A549 (cell line): ENCODE results near the gene TXNDC8.

ENCODE experiments used
- JUNB ChIP-seq: fragments of >200 bp; sonication (Bioruptor Twin); formaldehyde crosslinking; IDR thresholded peaks from 2 replicates; pipeline ENCODE4 v1.6.1; 2016
- MAZ ChIP-seq: fragments of 150-350 bp; IDR thresholded peaks from 2 replicates; pipeline ENCODE4 v1.6.1; 2014; ENCODE audit warnings: antibody characterized with exemption, low read depth, low read length, borderline replicate concordance
- POLR2A ChIP-seq: IDR thresholded peaks from 2 replicates; pipeline ENCODE4 v1.6.1; 2012; ENCODE audit warnings: mild to moderate bottlenecking, low read length
- RFX5 ChIP-seq: fragments of 450-650 bp; IDR thresholded peaks from 2 replicates; pipeline ENCODE4 v1.7.1; 2014; ENCODE audit warnings: antibody characterized with exemption, mild to moderate bottlenecking, moderate library complexity
- TF ChIP-seq, protein P1 (sequence below): fragments of >200 bp; sonication (Bioruptor Twin); formaldehyde crosslinking; IDR thresholded peaks from 3 replicates; pipeline ENCODE4 v1.5.1; 2016

DNA sequence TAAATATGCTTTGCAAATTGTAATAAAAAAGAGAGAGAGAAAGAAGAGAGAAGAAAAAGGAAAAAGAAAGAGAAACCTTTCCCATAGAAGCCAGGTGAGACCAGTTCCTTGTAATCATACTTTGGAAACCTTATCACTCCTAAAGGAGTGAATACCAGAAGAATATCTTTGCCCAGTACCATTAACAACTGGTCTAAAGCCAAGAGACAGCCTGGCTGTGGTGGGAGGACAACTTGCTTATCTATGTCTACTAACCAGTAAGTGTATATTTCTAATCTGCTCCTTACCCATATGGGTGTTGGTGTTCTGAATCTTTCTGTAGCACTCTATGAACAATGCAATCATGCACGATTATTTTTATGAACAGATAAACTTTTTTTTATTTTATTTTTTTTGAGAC is 70.9 kb downstream of the TXNDC8 start:
- TF ChIP-seq JUNB, result no peak
- no peak for TF ChIP-seq RFX5
- TF ChIP-seq POLR2A, result no peak
- TF ChIP-seq, protein P1, sequence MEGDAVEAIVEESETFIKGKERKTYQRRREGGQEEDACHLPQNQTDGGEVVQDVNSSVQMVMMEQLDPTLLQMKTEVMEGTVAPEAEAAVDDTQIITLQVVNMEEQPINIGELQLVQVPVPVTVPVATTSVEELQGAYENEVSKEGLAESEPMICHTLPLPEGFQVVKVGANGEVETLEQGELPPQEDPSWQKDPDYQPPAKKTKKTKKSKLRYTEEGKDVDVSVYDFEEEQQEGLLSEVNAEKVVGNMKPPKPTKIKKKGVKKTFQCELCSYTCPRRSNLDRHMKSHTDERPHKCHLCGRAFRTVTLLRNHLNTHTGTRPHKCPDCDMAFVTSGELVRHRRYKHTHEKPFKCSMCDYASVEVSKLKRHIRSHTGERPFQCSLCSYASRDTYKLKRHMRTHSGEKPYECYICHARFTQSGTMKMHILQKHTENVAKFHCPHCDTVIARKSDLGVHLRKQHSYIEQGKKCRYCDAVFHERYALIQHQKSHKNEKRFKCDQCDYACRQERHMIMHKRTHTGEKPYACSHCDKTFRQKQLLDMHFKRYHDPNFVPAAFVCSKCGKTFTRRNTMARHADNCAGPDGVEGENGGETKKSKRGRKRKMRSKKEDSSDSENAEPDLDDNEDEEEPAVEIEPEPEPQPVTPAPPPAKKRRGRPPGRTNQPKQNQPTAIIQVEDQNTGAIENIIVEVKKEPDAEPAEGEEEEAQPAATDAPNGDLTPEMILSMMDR, result no peak
- TF ChIP-seq MAZ, result no peak
